NCI-H526 (cell line): ENCODE results near the gene TMEM100.

ENCODE experiments used
- DNase-seq, 2 experiments: peaks; one replicate each; lab custom pipeline; 2025; lab: John Stamatoyannopoulos, UW

The TMEM100 gene

GRCh38 chr17:55743103-55743679 lies 20.5 kb upstream of the TMEM100 start:
- peak; percentile 12 to 13 for DNase-seq

DNA sequence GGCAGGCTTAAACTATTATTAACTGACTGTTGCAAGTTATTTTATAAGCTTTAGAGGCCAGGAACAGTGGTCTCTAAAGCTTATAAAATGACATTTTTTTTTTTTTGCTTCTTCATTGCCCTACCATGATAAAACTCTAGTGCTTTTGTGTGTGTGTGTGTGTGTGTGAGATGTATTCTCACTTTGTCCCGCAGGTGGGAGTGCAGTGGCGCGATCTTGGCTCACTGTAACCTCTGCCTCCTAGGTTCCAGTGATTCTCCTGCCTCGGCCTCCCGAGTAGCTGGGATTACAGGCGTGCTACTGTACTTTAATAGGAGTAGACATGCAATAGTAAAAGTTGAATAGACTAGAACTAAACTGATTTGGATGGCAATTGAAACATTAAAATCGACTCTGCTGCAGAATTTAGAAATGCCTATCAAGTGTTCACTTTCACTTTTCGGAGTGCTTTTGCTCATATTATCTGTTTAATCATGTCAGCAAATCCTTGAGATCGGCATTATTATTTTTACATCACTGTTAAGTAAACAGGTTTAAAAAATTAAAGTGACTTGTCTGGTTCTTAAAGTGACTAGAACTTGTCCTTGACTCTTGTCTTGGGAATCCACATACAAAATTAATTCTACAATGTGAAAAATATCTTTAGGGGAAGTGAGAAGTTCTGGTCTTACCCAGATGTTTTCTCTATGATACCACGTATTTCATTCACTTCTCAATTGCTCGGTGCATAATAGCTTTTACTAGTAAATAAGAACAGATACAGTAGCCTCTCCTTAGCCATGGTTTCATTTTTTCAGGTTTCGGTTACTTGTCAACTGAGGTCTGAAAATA lies 19.8 kb upstream of the TMEM100 start:
- DNase-seq: no peak

GRCh38 chr17:55741356-55741700 lies 18.7 kb upstream of the TMEM100 start:
- DNase-seq: no peak

DNA sequence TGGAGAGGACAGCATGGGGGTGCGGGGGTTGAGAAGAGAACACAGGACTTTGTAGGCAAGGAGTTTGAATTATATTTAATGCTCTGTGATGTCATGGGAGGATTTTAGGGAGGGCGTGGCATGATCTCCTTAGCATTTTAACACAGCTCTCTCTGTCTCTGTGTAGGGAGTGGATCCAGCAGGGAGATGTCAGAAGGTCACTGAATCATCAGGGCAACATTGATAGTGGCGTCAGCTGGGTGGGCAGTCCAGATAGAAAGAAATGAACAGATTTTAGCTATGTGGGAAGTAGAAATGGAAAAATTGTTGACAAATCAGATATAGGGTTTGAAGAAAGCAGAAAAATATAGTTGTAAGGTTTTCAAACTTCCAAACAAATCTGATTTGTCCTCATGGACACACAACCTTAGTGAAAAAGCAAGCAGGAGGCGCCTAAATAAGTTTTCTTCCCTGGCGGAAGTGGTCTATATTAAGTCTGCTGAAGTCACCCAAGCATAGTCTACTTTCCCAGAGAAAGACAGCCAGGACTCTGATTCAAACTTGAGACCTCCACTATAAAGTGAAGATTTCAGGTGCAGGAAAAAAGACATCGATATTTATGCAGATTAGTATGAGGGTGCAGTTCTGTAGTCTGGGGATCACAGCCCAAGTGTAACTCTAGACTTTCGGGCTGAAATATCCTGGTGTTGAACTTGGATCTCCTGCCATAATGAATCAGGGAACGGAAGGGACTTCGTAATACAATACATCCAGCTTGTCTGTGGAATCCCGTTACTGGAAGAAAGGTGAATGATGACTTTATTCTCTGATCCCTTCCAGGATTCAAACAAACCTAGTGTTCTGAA lies 18.1 kb upstream of the TMEM100 start:
- no peak for DNase-seq

DNA sequence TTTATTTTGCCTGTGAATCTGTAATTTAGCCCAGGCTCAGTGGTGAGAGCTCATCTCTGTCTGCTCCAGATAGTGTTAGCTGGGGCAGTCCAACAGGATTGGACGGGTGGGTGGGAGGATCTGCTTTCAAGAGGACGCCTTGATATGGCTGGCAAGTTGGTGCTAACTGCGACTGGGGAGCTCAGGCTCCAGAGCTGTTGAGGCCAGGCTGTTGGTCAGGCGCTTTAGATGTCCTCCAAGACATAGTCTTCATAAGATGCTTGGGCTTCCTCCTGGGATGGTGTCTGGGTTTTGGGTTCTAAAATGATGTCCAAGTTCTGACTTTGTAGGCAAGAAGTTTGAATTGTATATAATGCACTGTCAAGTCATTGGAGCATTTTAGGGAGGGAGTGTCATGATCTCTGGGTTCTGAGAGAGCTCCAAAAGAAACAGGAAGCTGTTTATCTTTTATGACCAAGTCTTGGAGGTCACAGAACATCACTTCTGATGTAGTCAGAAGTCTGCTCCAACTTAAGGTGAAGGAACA lies 15.4 kb upstream of the TMEM100 start:
- DNase-seq: no peak

GRCh38 chr17:55735731-55736405 lies 13.2 kb upstream of the TMEM100 start:
- peak in 1 of 2 experiments; percentile 43 for DNase-seq

GRCh38 chr17:55734128-55734781 lies 11.6 kb upstream of the TMEM100 start:
- peak in 1 of 2 experiments; percentile 18 for DNase-seq

DNA sequence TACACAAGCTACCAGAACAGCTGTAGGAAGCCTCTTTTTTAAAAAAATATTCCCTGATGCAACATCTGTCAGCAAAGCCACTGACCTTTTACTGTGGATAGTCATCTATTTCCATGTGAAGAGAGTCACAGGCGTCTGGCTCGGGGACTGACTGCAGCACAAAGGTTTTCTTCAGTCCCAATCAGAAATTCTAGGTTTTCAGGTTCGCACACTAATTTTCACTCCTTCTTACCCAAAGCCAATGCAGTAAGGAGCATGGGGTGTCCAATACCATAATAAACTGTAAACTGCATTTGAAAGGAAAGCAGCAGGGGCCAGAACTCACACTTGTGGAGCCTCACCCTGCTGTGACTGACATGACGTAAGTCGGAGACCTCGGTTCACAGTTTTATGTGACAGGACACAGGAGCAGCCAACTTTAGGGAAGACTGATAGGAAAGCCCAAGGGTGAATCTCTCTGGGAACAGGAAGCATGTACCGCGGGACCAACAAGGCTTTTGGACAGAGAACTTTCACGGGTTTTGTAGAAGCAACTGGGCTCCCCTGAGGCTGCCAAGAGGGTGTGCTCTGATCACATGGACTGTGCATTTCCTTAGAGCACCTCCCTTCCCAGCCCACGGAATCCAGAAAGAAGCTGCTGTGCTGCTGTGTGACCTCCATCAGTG lies 9.1 kb upstream of the TMEM100 start:
- no peak for DNase-seq

DNA sequence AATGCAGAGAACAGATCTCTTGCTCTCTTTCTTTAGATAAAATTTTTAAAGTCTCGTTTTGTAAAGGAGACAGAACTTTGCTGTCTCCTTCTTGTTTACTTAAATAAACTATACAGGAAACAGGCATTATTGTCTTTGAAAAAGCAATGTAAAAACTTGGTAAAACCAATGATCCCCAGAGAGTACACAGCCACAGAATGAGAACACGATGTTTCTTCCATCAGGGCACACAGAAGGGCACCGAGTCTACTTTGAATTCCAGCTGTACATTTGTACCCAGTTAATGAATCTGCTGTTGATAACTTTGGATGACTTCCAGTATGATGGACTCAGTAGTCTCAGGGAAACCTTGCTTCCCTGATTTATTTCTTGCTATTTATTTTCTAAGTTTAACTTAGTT lies 8.1 kb upstream of the TMEM100 start:
- DNase-seq: no peak

GRCh38 chr17:55730380-55730779 lies 7.7 kb upstream of the TMEM100 start:
- no peak for DNase-seq

DNA sequence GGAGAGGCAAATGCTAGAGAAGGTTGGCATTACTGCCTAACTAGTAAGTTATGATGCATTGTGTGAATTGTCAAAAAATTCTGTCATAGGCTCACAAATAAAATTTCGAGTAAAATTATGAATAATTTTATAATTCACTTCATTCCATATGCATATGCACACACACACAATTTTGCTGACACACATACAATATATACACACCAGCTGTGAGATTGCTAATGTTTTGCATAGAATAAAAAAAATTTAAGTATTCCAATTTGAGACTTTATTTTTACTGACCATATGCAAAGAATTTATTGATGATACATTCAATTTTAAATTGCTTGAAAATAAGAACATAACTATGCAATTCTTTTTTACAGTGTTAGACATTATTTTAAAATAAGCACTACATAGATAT lies 6.8 kb upstream of the TMEM100 start:
- no peak for DNase-seq

DNA sequence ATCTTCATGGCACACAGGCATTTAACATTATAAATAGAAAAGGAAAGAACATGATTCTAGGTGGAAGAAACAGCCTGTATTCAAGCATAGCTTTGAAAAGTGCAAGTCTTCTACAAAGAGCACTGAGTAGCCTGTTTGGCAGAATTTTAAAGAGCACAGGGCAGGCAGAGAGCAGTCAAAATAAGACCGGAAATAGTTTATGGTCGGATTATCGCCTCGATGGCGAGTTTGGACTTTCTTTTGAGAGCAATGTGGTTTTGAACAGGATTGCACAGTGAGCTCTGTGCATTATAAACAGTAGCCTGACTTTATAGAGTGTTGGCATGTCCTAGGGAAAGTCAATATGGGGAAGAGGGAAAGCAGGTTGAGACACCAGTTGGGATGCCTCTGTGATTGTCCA lies 6.2 kb upstream of the TMEM100 start:
- no peak for DNase-seq

GRCh38 chr17:55728361-55728760 lies 5.7 kb upstream of the TMEM100 start:
- no peak for DNase-seq

GRCh38 chr17:55727920-55728319 lies 5.3 kb upstream of the TMEM100 start:
- DNase-seq: no peak

- no peak for DNase-seq
Observed at GRCh38 chr17:55727275-55727674, 4.6 kb upstream of the TMEM100 start.

GRCh38 chr17:55726440-55726839 lies 3.8 kb upstream of the TMEM100 start:
- no peak for DNase-seq

GRCh38 chr17:55723488-55723848 lies 804 bp upstream of the TMEM100 start:
- no peak for DNase-seq

DNA sequence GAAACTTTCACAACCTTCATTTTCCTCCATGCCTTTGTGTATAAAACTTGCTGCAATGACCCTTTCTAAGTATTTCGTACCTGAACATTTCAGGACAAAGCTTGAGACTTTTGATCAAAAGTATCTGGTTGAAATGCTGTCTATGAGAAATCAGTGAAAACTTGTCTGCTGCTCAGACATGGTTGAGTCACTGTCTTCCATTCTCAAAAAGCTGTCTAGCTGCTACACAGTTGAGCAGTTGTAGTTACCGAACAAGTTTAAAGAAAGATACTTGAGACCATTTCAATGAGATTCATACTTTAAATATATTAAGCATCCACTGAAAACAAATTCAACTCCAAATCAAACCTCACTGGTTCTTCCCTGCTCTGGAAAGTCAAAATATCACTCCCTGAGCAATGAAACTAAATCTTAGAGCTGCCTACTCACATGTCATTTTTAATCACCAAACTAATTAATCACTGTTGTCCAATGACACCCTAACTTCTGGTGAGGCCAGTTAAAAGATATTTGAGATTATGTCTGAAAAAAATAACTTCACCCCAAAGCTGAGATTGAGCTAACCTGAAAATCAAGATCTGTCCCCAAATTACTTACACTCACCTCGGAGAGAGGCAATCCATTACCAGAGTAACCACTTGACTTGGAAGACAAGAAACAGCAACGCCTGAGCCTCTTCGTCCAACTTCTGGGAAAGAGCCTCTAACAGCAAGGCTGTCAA lies 488 bp downstream of the TMEM100 start:
- no peak for DNase-seq

DNA sequence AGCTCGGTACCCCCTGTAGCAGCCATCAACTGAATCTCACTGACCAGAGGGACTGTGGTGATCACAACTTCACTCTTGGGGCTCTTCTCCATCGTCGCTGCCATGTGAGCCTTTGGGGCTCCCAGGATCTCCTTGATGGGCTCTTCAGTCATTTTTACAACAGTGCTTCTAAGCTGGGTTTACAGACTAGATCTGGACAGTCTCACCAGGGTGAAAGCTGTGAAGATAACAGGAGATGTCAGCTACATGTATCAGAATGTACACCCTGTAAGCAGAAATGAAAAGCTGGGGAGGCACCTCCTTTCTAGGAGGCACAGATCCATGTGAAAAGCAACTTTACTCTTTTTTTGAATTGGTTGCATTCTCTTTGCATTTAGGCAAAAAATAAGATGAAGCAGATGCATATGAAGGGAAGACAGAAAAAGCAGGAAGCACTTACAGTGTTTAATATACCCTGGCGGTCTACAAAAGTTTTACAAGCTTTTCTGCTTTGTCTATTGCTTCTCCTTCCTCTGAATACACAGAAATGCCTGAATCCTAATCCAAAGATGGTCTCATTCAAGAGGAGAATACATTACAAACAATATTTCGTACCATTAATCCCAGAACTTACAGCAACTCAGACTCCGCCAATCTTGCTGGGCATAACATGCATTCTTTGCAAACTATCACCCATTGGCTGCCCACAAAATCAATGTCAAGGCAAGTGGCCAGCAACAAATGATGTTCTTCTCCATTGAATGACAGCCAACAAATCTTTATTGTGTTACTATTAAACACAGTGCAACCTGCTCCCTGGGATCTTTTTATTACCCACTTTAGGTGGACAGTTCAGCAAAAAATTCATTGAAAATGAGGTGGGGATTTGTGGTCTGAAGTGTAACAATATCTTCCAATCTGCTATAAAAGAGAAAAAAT lies 1.5 kb downstream of the TMEM100 start:
- no peak for DNase-seq
